A549 (cell line): Measurements from ENCODE around the gene CACNG5. TPM values are rescaled to one million over a fixed set of nuclear protein-coding genes. Genes with fewer than 3 reads are reported as not detected.

Experiments
- ATAC-seq, 2 experiments: fragments of 200-7000 bp in 1 of 2; fragments of >200 bp in 1 of 2; cut with Nextera tagmentation in 1 of 2; cut with Tn5 transposase in 1 of 2; 3 replicates each; pipeline versions ENCODE4 v1.8.0 to v1.9.1; 2018 to 2020; ENCODE audit warnings: mild to moderate bottlenecking in 1 of 2, moderate library complexity in 1 of 2
- CTCF ChIA-PET: fragments of 300-600 bp; sonication (Branson Sonifier 250); formaldehyde crosslinking; extraction: SDS; loops from one replicate; lab custom pipeline; 2021; ENCODE audit warnings: antibody characterized with exemption, inconsistent platforms; lab: Yijun Ruan, JAX
- POLR2A ChIA-PET: fragments of 350-600 bp; formaldehyde crosslinking; extraction: SDS; loops from one replicate; lab custom pipeline; 2021; ENCODE audit warnings: antibody characterized with exemption, inconsistent platforms; lab: Yijun Ruan, JAX
- DNase-seq, 2 experiments: peaks; one replicate each; pipeline versions ENCODE4 v3.0.0 to v3.0.0-alpha.2; 2011 to 2016; ENCODE audit warnings: low read depth in 1 of 2, low spot score in 1 of 2
- FAIRE-seq: peaks from 2 replicates; lab custom pipeline; 2011; peaks lifted over from hg19 to GRCh38; lab: Jason Lieb, UNC
- H3K27ac ChIP-seq, 2 experiments: fragments of >200 bp; sonication (Bioruptor Twin); formaldehyde crosslinking; 3 replicates each; pipeline ENCODE4 v1.5.1; 2016 to 2017
- H3K4me1 ChIP-seq: fragments of >200 bp; sonication (Bioruptor Twin); formaldehyde crosslinking; 3 replicates; pipeline ENCODE4 v1.6.1; 2016
- H3K4me2 ChIP-seq: fragments of >200 bp; sonication (Bioruptor Twin); formaldehyde crosslinking; 3 replicates; pipeline ENCODE4 v1.6.1; 2016
- H3K4me3 ChIP-seq: fragments of >200 bp; sonication (Bioruptor Twin); formaldehyde crosslinking; 3 replicates; pipeline ENCODE4 v1.5.1; 2016
- H3K9me3 ChIP-seq: fragments of >200 bp; sonication (Bioruptor Twin); formaldehyde crosslinking; 3 replicates; pipeline ENCODE4 v1.6.1; 2016
- CEBPB ChIP-seq, 2 experiments: fragments of >200 bp in 1 of 2; sonication (Bioruptor Twin) in 1 of 2; formaldehyde crosslinking in 1 of 2; IDR thresholded peaks; 2 replicates each; pipeline ENCODE4 v1.6.1; 2012 to 2016
- EHMT2 ChIP-seq: fragments of 200-600 bp; sonication (generic); IDR thresholded peaks from 2 replicates; pipeline ENCODE4 v1.6.1; 2016; ENCODE audit warnings: antibody characterized with exemption, low read depth, mild to moderate bottlenecking, moderate library complexity
- FOSB ChIP-seq: fragments of 250-450 bp; sonication (Bioruptor Pico); IDR thresholded peaks from 2 replicates; pipeline ENCODE4 v1.5.0; 2020; ENCODE audit warnings: mild to moderate bottlenecking, moderate library complexity
- GATA3 ChIP-seq: IDR thresholded peaks from 2 replicates; pipeline ENCODE4 v1.6.1; 2012; ENCODE audit warnings: borderline replicate concordance
- HES2 ChIP-seq: fragments of >200 bp; sonication (Bioruptor Twin); formaldehyde crosslinking; IDR thresholded peaks from 2 replicates; pipeline ENCODE4 v1.6.1; 2016
- HMGXB4 ChIP-seq: fragments of 250-450 bp; sonication (Bioruptor Pico); IDR thresholded peaks from 2 replicates; pipeline ENCODE4 v1.5.0; 2021; ENCODE audit warnings: mild to moderate bottlenecking, moderate library complexity, borderline replicate concordance
- HOXB5 ChIP-seq: fragments of 250-450 bp; sonication (Bioruptor Pico); IDR thresholded peaks from 2 replicates; pipeline ENCODE4 v1.5.0; 2020; ENCODE audit warnings: mild to moderate bottlenecking, moderate library complexity
- JUN ChIP-seq, 2 experiments: fragments of >200 bp; sonication (Bioruptor Twin); formaldehyde crosslinking; IDR thresholded peaks; 2 replicates in 1 of 2; 3 replicates in 1 of 2; pipeline ENCODE4 v1.6.1; 2016 to 2017
- MAFK ChIP-seq: fragments of 450-650 bp; IDR thresholded peaks from 2 replicates; pipeline ENCODE4 v1.6.1; 2014; ENCODE audit not compliant: partially characterized antibody
- MAZ ChIP-seq: fragments of 150-350 bp; IDR thresholded peaks from 2 replicates; pipeline ENCODE4 v1.6.1; 2014; ENCODE audit warnings: antibody characterized with exemption, low read depth, low read length, borderline replicate concordance
- MYC ChIP-seq: IDR thresholded peaks from 2 replicates; pipeline ENCODE4 v1.6.1; 2012; ENCODE audit warnings: mild to moderate bottlenecking, inconsistent platforms, low read length, improper control_type of control experiment, borderline replicate concordance
- POLR2AphosphoS2 ChIP-seq: conservative IDR thresholded peaks from 2 replicates; pipeline ENCODE4 v1.6.1; 2012; ENCODE audit warnings: low read length, improper control_type of control experiment, inconsistent platforms
- RARB ChIP-seq: fragments of 250-450 bp; sonication (Bioruptor Pico); IDR thresholded peaks from 2 replicates; pipeline ENCODE4 v1.8.0; 2021; ENCODE audit warnings: mild to moderate bottlenecking, moderate library complexity
- SMC3 ChIP-seq: fragments of >200 bp; sonication (Bioruptor Twin); formaldehyde crosslinking; IDR thresholded peaks from 3 replicates; pipeline ENCODE4 v1.6.1; 2018; ENCODE audit warnings: inconsistent platforms
- SREBF2 ChIP-seq: fragments of 450-650 bp; IDR thresholded peaks from 2 replicates; pipeline ENCODE4 v1.6.1; 2014; ENCODE audit warnings: mild to moderate bottlenecking, moderate library complexity
- ZC3H11A ChIP-seq: fragments of 450-650 bp; IDR thresholded peaks from 2 replicates; pipeline ENCODE4 v1.6.1; 2014; ENCODE audit warnings: antibody characterized with exemption, mild to moderate bottlenecking
- ZFP36 ChIP-seq: fragments of 450-650 bp; IDR thresholded peaks from 2 replicates; pipeline ENCODE4 v1.6.1; 2014; ENCODE audit warnings: borderline replicate concordance; ENCODE audit not compliant: partially characterized antibody
- ZSCAN20 ChIP-seq: fragments of 250-450 bp; sonication (Bioruptor Pico); IDR thresholded peaks from 2 replicates; pipeline ENCODE4 v1.8.0; 2022; ENCODE audit warnings: mild to moderate bottlenecking, moderate library complexity
- WGBS: methylation state at CpG from one replicate; pipeline ENCODE4 v1.1.6; 2017; ENCODE audit errors: missing lambda C conversion rate; 5-methylcytosine and 5-hydroxymethylcytosine counted together
- polyA plus RNA-seq, 4 experiments: library from polyadenylated mRNA; depleted of rRNA in 3 of 4; stranded (reverse); fragments of >200 nt; fragmentation: RNase III in 1 of 4; extraction: RNeasy Plus Mini Kit Qiagen cat#74134 plus additional on column Dnase treatment in 1 of 4; gene quantifications; 2 replicates in 3 of 4; 3 replicates in 1 of 4; pipeline ENCODE4 v1.2.3, GENCODE V29; 2011 to 2017
- TF ChIP-seq, protein P1 (sequence below): fragments of 200-600 bp; sonication (generic); IDR thresholded peaks from 2 replicates; pipeline ENCODE4 v1.6.1; 2016; ENCODE audit warnings: antibody characterized with exemption, mild to moderate bottlenecking, moderate library complexity
- TF ChIP-seq, protein P2 (sequence below): fragments of >200 bp; sonication (Bioruptor Twin); formaldehyde crosslinking; IDR thresholded peaks from 3 replicates; pipeline ENCODE4 v1.5.1; 2016
- TF ChIP-seq, protein P3 (sequence below): fragments of 450-650 bp; IDR thresholded peaks from 2 replicates; pipeline ENCODE4 v1.6.1; 2014; ENCODE audit warnings: antibody characterized with exemption

Gene CACNG5
- polyA plus RNA-seq, 2 of the 4 experiments (the other 2 are of a cell fraction) = 0.09 TPM; not detected in 1

DNA sequence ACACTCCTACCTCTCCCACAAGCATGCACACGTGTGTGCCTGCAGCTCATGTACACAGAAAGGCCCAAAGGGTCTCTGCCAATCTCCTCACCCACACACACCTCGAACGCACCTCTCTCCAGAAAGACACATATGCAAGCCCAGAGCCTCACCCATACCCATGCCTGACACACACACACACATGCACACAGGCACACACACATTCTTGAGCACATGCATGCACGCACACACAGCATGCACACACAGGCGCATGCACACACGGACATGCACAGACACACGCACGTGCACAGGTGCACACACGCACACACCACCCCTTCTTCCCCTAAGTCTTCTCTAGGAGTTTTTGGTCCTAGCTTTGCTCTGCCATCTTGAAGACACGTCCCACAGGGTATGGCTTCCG is 80.9 kb downstream of the CACNG5 start (continued):
- TF ChIP-seq, protein P1, sequence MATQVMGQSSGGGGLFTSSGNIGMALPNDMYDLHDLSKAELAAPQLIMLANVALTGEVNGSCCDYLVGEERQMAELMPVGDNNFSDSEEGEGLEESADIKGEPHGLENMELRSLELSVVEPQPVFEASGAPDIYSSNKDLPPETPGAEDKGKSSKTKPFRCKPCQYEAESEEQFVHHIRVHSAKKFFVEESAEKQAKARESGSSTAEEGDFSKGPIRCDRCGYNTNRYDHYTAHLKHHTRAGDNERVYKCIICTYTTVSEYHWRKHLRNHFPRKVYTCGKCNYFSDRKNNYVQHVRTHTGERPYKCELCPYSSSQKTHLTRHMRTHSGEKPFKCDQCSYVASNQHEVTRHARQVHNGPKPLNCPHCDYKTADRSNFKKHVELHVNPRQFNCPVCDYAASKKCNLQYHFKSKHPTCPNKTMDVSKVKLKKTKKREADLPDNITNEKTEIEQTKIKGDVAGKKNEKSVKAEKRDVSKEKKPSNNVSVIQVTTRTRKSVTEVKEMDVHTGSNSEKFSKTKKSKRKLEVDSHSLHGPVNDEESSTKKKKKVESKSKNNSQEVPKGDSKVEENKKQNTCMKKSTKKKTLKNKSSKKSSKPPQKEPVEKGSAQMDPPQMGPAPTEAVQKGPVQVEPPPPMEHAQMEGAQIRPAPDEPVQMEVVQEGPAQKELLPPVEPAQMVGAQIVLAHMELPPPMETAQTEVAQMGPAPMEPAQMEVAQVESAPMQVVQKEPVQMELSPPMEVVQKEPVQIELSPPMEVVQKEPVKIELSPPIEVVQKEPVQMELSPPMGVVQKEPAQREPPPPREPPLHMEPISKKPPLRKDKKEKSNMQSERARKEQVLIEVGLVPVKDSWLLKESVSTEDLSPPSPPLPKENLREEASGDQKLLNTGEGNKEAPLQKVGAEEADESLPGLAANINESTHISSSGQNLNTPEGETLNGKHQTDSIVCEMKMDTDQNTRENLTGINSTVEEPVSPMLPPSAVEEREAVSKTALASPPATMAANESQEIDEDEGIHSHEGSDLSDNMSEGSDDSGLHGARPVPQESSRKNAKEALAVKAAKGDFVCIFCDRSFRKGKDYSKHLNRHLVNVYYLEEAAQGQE = no peak

GRCh38 chr17:66916946-66917345 is 82.0 kb downstream of the CACNG5 start:
- peaks cover 5% of the 10 kb centered on the region; the same call in 1 of the 3 replicates for H3K9me3 ChIP-seq
- WGBS = 81% methylated on average over 1 of the region's 1 CpG
- DNase-seq = no peak
- CTCF ChIA-PET = interaction anchor here (0.7 to 4.1 kb wide), 7 partner anchors 15 to 241 kb away, joined by 3 to 22 read pairs (median 6); no protein-coding TSS in a partner anchor
- TF ChIP-seq RARB (CRISPR knock-in tag) = no peak
- no peak for TF ChIP-seq ZSCAN20 (CRISPR knock-in tag)
- no peak for TF ChIP-seq EHMT2
- no peak for TF ChIP-seq MAZ
- TF ChIP-seq SREBF2 = no peak
- TF ChIP-seq, protein P2, sequence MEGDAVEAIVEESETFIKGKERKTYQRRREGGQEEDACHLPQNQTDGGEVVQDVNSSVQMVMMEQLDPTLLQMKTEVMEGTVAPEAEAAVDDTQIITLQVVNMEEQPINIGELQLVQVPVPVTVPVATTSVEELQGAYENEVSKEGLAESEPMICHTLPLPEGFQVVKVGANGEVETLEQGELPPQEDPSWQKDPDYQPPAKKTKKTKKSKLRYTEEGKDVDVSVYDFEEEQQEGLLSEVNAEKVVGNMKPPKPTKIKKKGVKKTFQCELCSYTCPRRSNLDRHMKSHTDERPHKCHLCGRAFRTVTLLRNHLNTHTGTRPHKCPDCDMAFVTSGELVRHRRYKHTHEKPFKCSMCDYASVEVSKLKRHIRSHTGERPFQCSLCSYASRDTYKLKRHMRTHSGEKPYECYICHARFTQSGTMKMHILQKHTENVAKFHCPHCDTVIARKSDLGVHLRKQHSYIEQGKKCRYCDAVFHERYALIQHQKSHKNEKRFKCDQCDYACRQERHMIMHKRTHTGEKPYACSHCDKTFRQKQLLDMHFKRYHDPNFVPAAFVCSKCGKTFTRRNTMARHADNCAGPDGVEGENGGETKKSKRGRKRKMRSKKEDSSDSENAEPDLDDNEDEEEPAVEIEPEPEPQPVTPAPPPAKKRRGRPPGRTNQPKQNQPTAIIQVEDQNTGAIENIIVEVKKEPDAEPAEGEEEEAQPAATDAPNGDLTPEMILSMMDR = no peak
- TF ChIP-seq, protein P3, sequence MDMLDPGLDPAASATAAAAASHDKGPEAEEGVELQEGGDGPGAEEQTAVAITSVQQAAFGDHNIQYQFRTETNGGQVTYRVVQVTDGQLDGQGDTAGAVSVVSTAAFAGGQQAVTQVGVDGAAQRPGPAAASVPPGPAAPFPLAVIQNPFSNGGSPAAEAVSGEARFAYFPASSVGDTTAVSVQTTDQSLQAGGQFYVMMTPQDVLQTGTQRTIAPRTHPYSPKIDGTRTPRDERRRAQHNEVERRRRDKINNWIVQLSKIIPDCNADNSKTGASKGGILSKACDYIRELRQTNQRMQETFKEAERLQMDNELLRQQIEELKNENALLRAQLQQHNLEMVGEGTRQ = no peak
- no peak for TF ChIP-seq JUN (IDR thresholded peaks at IDR 0.05)
- TF ChIP-seq, all 56 proteins: peak for 0
- Histone ChIP-seq H3K4me1 (no peaks in the 10 kb centered on the region), H3K4me3 (no peak overlapping the region), H3K4me2 (no peak overlapping the region), H3K27ac (no peak overlapping the region)
- FAIRE-seq (no peak), ATAC-seq (no peak)
- POLR2A ChIA-PET = no interaction called here

GRCh38 chr17:66918896-66919295 is 84.0 kb downstream of the CACNG5 start:
- DNase-seq = no peak
- TF ChIP-seq CEBPB (IDR thresholded peaks at IDR 0.05) = no peak
- no peak for TF ChIP-seq MAZ
- no peak for TF ChIP-seq GATA3
- TF ChIP-seq MAFK = no peak
- no peak for TF ChIP-seq FOSB (CRISPR knock-in tag)
- no peak for TF ChIP-seq JUN (IDR thresholded peaks at IDR 0.05)
- no peak for TF ChIP-seq ZFP36
- TF ChIP-seq HOXB5 (CRISPR knock-in tag) = no peak
- TF ChIP-seq HES2 = no peak
- no peak for TF ChIP-seq SMC3
- TF ChIP-seq, protein P2 = no peak
- no peak for TF ChIP-seq ZC3H11A
- TF ChIP-seq HMGXB4 (CRISPR knock-in tag) = no peak
- TF ChIP-seq POLR2AphosphoS2 = no peak
- no peak for TF ChIP-seq MYC
- ChIA-PET POLR2A (interaction anchor here (1.2 kb wide), 1 partner anchor 33 kb away, joined by 3 read pairs; no protein-coding TSS in a partner anchor), CTCF (interaction anchor here (0.6 to 1.6 kb wide), 4 partner anchors 10 to 74 kb away, joined by 3 to 4 read pairs (median 4); no protein-coding TSS in a partner anchor)
- no peak for FAIRE-seq
- H3K4me2 ChIP-seq = no peak overlapping the region
- 67% methylated on average over 12 of the region's 12 CpGs for WGBS
- H3K4me3 ChIP-seq = no peak overlapping the region
- H3K4me1 ChIP-seq = no peaks in the 10 kb centered on the region
- H3K27ac ChIP-seq = no peak overlapping the region
- peaks cover 5% of the 10 kb centered on the region; the same call in 1 of the 3 replicates for H3K9me3 ChIP-seq
- ATAC-seq = no peak
